K562 (cell line): Measurements from ENCODE around the gene TRABD. TPM values are rescaled to one million over a fixed set of nuclear protein-coding genes. Genes with fewer than 3 reads are reported as not detected.
A peak's percentile ranks its signal among the peaks of the same experiment; 100 is the strongest.

ENCODE experiments used
- ARID3B ChIP-seq: fragments of 250-450 bp; sonication (Bioruptor Pico); IDR thresholded peaks from 2 replicates; pipeline ENCODE4 v1.4.0; 2020; ENCODE audit warnings: borderline replicate concordance
- ARID4B ChIP-seq: sonication (generic); formaldehyde crosslinking; IDR thresholded peaks from 2 replicates; pipeline ENCODE4 v1.8.0; 2022; ENCODE audit warnings: mild to moderate bottlenecking, missing genetic modification reagents
- ATF2 ChIP-seq: sonication (generic); formaldehyde crosslinking; IDR thresholded peaks from 2 replicates; pipeline ENCODE4 v1.8.1; 2022; ENCODE audit warnings: missing genetic modification reagents
- ATF7 ChIP-seq: fragments of 450-650 bp; IDR thresholded peaks from 2 replicates; pipeline ENCODE4 v1.7.1; 2014; ENCODE audit warnings: mild to moderate bottlenecking, moderate library complexity
- CTBP1 ChIP-seq: fragments of 450-650 bp; IDR thresholded peaks from 2 replicates; pipeline ENCODE4 v1.6.1; 2016; ENCODE audit warnings: borderline replicate concordance
- DIDO1 ChIP-seq: fragments of 450-650 bp; IDR thresholded peaks from 2 replicates; pipeline ENCODE4 v1.6.1; 2016; ENCODE audit warnings: low read depth, missing biosample characterization, missing genetic modification characterization
- ELK3 ChIP-seq: fragments of 450-650 bp; formaldehyde crosslinking; IDR thresholded peaks from 2 replicates; pipeline ENCODE4 v1.4.0; 2020; ENCODE audit warnings: mild to moderate bottlenecking
- JUND ChIP-seq, 2 experiments: IDR thresholded peaks; 2 replicates in 1 of 2; 3 replicates in 1 of 2; pipeline ENCODE4 v1.6.1; 2011; ENCODE audit warnings: borderline replicate concordance in 2 of 2, low read depth in 2 of 2, low read length in 2 of 2, improper control_type of control experiment in 1 of 2, missing biosample characterization in 1 of 2, missing genetic modification characterization in 1 of 2, missing genetic modification reagents in 1 of 2
- LEF1 ChIP-seq: fragments of 450-650 bp; IDR thresholded peaks from 2 replicates; pipeline ENCODE4 v1.6.1; 2016; ENCODE audit warnings: mild to moderate bottlenecking
- MBD2 ChIP-seq: sonication (generic); IDR thresholded peaks from 2 replicates; pipeline ENCODE4 v1.6.1; 2016; ENCODE audit warnings: low read depth, borderline replicate concordance
- MCM5 ChIP-seq: fragments of 450-650 bp; IDR thresholded peaks from 2 replicates; pipeline ENCODE4 v1.6.1; 2016; ENCODE audit warnings: low read depth
- MED1 ChIP-seq: sonication (generic); formaldehyde crosslinking; IDR thresholded peaks from 2 replicates; pipeline ENCODE4 v1.8.1; 2023; ENCODE audit warnings: missing genetic modification reagents, borderline replicate concordance
- NR2C1 ChIP-seq, 2 experiments: fragments of 450-650 bp; IDR thresholded peaks; 2 replicates each; pipeline ENCODE4 v1.6.1; 2017; ENCODE audit warnings: mild to moderate bottlenecking in 2 of 2, antibody characterized with exemption in 1 of 2, inconsistent platforms in 1 of 2, missing compliant biosample characterization in 1 of 2, missing genetic modification characterization in 1 of 2
- RCOR1 ChIP-seq, 2 experiments: IDR thresholded peaks; 2 replicates each; pipeline ENCODE4 v1.6.1; 2012; ENCODE audit warnings: low read depth in 2 of 2, low read length in 2 of 2, borderline replicate concordance in 1 of 2, improper control_type of control experiment in 1 of 2
- RFX1 ChIP-seq: fragments of 450-650 bp; IDR thresholded peaks from 2 replicates; pipeline ENCODE4 v1.6.1; 2016; ENCODE audit warnings: mild to moderate bottlenecking, moderate library complexity
- TEAD4 ChIP-seq, 2 experiments: sonication (generic) in 1 of 2; formaldehyde crosslinking in 1 of 2; IDR thresholded peaks; 2 replicates each; pipeline versions ENCODE4 v1.6.1 to v1.8.0; 2012 to 2022; ENCODE audit warnings: borderline replicate concordance in 1 of 2, inconsistent platforms in 1 of 2, low read length in 1 of 2, mild to moderate bottlenecking in 1 of 2, missing genetic modification reagents in 1 of 2
- ZFP1 ChIP-seq: fragments of 450-650 bp; formaldehyde crosslinking; IDR thresholded peaks from 2 replicates; pipeline ENCODE4 v1.4.0; 2020; ENCODE audit warnings: mild to moderate bottlenecking, mixed read lengths
- ZNF121 ChIP-seq: sonication (generic); formaldehyde crosslinking; conservative IDR thresholded peaks from 2 replicates; pipeline ENCODE4 v1.8.0; 2022; ENCODE audit warnings: missing genetic modification reagents
- ZNF24 ChIP-seq: fragments of 450-650 bp; IDR thresholded peaks from 2 replicates; pipeline ENCODE4 v1.6.1; 2016
- ZNF311 ChIP-seq: fragments of 250-450 bp; sonication (Bioruptor Pico); IDR thresholded peaks from 2 replicates; pipeline ENCODE4 v1.4.0; 2020; ENCODE audit warnings: mild to moderate bottlenecking, moderate library complexity
- polyA plus RNA-seq, 8 experiments: library from polyadenylated mRNA; depleted of rRNA in 4 of 8; stranded (reverse) in 5 of 8; unstranded in 3 of 8; fragments of >200 nt; fragmentation: Nextera tagmentation in 2 of 8; fragmentation: Illumina TruSeq in 1 of 8; extraction: Ambion mirVana in 2 of 8; extraction: Trizol in 1 of 8; gene quantifications; 2 replicates each; pipeline versions ENCODE4 v1.2.1 to v1.2.3, GENCODE V29; 2011 to 2014; ENCODE audit warnings: inconsistent platforms in 1 of 8, missing spikeins in 1 of 8
- total RNA-seq, 7 experiments: library from RNA; depleted of rRNA in 6 of 7; stranded (reverse); fragments of >200 nt in 6 of 7; fragmentation: Illumina TruSeq in 2 of 7; extraction: Trizol in 2 of 7; gene quantifications; 2 replicates each; pipeline versions ENCODE4 v1.2.1 to v1.2.3, GENCODE V29; 2011 to 2021; ENCODE audit warnings: low replicate concordance in 1 of 7

Gene TRABD
- total and polyA plus RNA-seq, 9 of the 15 experiments (the other 6 are each of a cell fraction or from before 2014, with no cell fraction given): 0.08 to 62.9 (median 14.0) TPM

- TF ChIP-seq ATF2 (CRISPR knock-in tag): peak; percentile 70; the same call in 1 of the 2 replicates
- peak; percentile 94 for TF ChIP-seq RFX1
- 0 out of 2 replicates have a peak, but pooled peaks have one; percentile 18 for TF ChIP-seq CTBP1
- no peak for TF ChIP-seq ZNF311
- TF ChIP-seq TEAD4 (IDR thresholded peaks at IDR 0.05; ENCODE audit: low read length): no peak
- no peak for TF ChIP-seq TEAD4 (CRISPR knock-in tag; IDR thresholded peaks at IDR 0.05; ENCODE audit: borderline replicate concordance)
- TF ChIP-seq MCM5: no peak
- TF ChIP-seq ATF7: peak; percentile 95
- TF ChIP-seq MED1 (CRISPR knock-in tag): no peak
- peak in 1 of 2 experiments; percentile 26; a peak in 1 of 4 replicates for TF ChIP-seq RCOR1 (IDR thresholded peaks at IDR 0.05; ENCODE audit: borderline replicate concordance in 1 of 2, low read depth in 2 of 2, low read length in 2 of 2)
- no peak for TF ChIP-seq LEF1
- peak; percentile 42; the same call in 1 of the 2 replicates for TF ChIP-seq ARID4B (CRISPR knock-in tag)
- no peak for TF ChIP-seq ZFP1 (CRISPR knock-in tag)
- TF ChIP-seq DIDO1 (tag): no peak
- TF ChIP-seq ELK3 (CRISPR knock-in tag): no peak
- TF ChIP-seq ARID3B (CRISPR knock-in tag): no peak
- TF ChIP-seq ZNF24: no peak
- no peak for TF ChIP-seq NR2C1 (IDR thresholded peaks at IDR 0.05)
- no peak for TF ChIP-seq NR2C1 (tag; IDR thresholded peaks at IDR 0.05)
- TF ChIP-seq ZNF121: no peak
- peak; percentile 81 for TF ChIP-seq JUND (IDR thresholded peaks at IDR 0.05; ENCODE audit: borderline replicate concordance, low read depth, low read length)
- peak; percentile 56; the same call in 1 of the 3 replicates for TF ChIP-seq JUND (tag; IDR thresholded peaks at IDR 0.05; ENCODE audit: borderline replicate concordance, low read depth, low read length)
- TF ChIP-seq MBD2: 0 out of 2 replicates have a peak, but pooled peaks have one; percentile 16
Observed at GRCh38 chr22:50247748-50248147, 62.0 kb downstream of the TRABD start (continued).
